B cell (primary cell): ENCODE data around the gene AQP10. TPM values are rescaled to one million over a fixed set of nuclear protein-coding genes. Genes with fewer than 3 reads are reported as not detected.

Source experiments
- ATAC-seq: fragments of 200-7000 bp; cut with Tn5 transposase; one replicate; pipeline ENCODE4 v1.10.0; 2021; ENCODE audit warnings: low read depth, mild to moderate bottlenecking, moderate number of reproducible peaks, moderate library complexity
- CTCF ChIA-PET: fragments of 350-600 bp; sonication (Branson Sonifier 250); formaldehyde crosslinking; loops from one replicate; lab custom pipeline; 2021; ENCODE audit warnings: antibody characterized with exemption, inconsistent platforms; lab: Charles Lee
- POLR2A ChIA-PET: fragments of 350-600 bp; sonication (Branson Sonifier 250); formaldehyde crosslinking; loops from one replicate; lab custom pipeline; 2021; ENCODE audit warnings: antibody characterized with exemption; lab: Charles Lee
- DNase-seq: peaks from one replicate; pipeline ENCODE4 v3.0.0; 2013
- H2AFZ ChIP-seq: 2 replicates; pipeline ENCODE4 v1.6.1; 2012; ENCODE audit warnings: mild to moderate bottlenecking, low read depth, low read length; ENCODE audit not compliant: insufficient read depth, poor library complexity, severe bottlenecking
- H3K27ac ChIP-seq, 2 donors: 1 replicate in 1 of 2; 2 replicates in 1 of 2; pipeline ENCODE4 v1.5.1; 2012 to 2013; ENCODE audit warnings: low read length in 2 of 2, mild to moderate bottlenecking in 2 of 2, moderate library complexity in 1 of 2
- H3K27me3 ChIP-seq, 4 experiments: fragments of 200-600 bp in 1 of 4; sonication (generic) in 1 of 4; replicated peaks in 1 of 4; 1 replicate in 2 of 4; 2 replicates in 2 of 4; pipeline versions ENCODE4 v1.6.1 to v1.7.0; 2013 to 2016; ENCODE audit warnings: low read length in 3 of 4, mild to moderate bottlenecking in 2 of 4, mixed read lengths in 1 of 4, moderate library complexity in 1 of 4; ENCODE audit not compliant: insufficient read depth in 4 of 4, control insufficient read depth in 3 of 4; ENCODE audit errors: control extremely low read depth in 1 of 4
- H3K36me3 ChIP-seq, 2 experiments: replicated peaks in 1 of 2; 1 replicate in 1 of 2; 2 replicates in 1 of 2; pipeline versions ENCODE4 v1.6.1 to v1.7.1; 2013; ENCODE audit warnings: low read length in 1 of 2; ENCODE audit not compliant: insufficient read depth in 2 of 2, control insufficient read depth in 1 of 2; ENCODE audit errors: control extremely low read depth in 1 of 2, extremely low read depth in 1 of 2
- H3K4me1 ChIP-seq, 2 donors: fragments of 200-600 bp in 1 of 2; sonication (generic) in 1 of 2; 1 replicate in 1 of 2; 2 replicates in 1 of 2; pipeline versions ENCODE4 v1.5.1 to v1.6.1; 2013 to 2017; ENCODE audit warnings: low read length in 2 of 2; ENCODE audit not compliant: control insufficient read depth in 2 of 2, insufficient read depth in 2 of 2
- H3K4me2 ChIP-seq: replicated peaks from 2 replicates; pipeline ENCODE3; 2012; ENCODE audit warnings: mild to moderate bottlenecking, low read depth, low read length; ENCODE audit not compliant: poor library complexity, severe bottlenecking
- H3K4me3 ChIP-seq, 5 experiments: fragments of 200-600 bp in 1 of 5; sonication (generic) in 1 of 5; 1 replicate in 3 of 5; 2 replicates in 2 of 5; pipeline versions ENCODE4 v1.5.1 to v1.7.0; 2011 to 2016; ENCODE audit warnings: low read length in 4 of 5, mild to moderate bottlenecking in 4 of 5, low read depth in 2 of 5, control low read depth in 1 of 5, moderate library complexity in 1 of 5; ENCODE audit not compliant: insufficient read depth in 1 of 5; ENCODE audit errors: control extremely low read depth in 1 of 5, extremely low read depth in 1 of 5
- H3K79me2 ChIP-seq: fragments of 200-600 bp; sonication (generic); one replicate; pipeline ENCODE4 v1.6.0; 2016; ENCODE audit warnings: low read length; ENCODE audit not compliant: control insufficient read depth, insufficient read depth
- H3K9ac ChIP-seq: fragments of 200-600 bp; sonication (generic); 2 replicates; pipeline ENCODE4 v1.6.1; 2017; ENCODE audit warnings: mild to moderate bottlenecking, low read length, moderate library complexity
- H3K9me3 ChIP-seq, 3 donors: one replicate each; pipeline versions ENCODE4 v1.6.1 to v1.7.1; 2013; ENCODE audit warnings: low read length in 2 of 3; ENCODE audit not compliant: control insufficient read depth in 2 of 3, insufficient read depth in 1 of 3; ENCODE audit errors: control extremely low read depth in 1 of 3
- H4K20me1 ChIP-seq: 2 replicates; pipeline ENCODE4 v1.6.0; 2012; ENCODE audit warnings: mild to moderate bottlenecking, low read length; ENCODE audit not compliant: insufficient read depth, control insufficient read depth, poor library complexity, severe bottlenecking
- H3K27ac Mint-ChIP-seq: one replicate; pipeline ENCODE4 v1.8.0; 2021; ENCODE audit warnings: mixed read lengths
- H3K27me3 Mint-ChIP-seq: one replicate; pipeline ENCODE4 v1.8.0; 2021; ENCODE audit warnings: mixed read lengths
- H3K4me1 Mint-ChIP-seq: one replicate; pipeline ENCODE4 v1.8.0; 2021; ENCODE audit warnings: mixed read lengths
- H3K4me3 Mint-ChIP-seq: one replicate; pipeline ENCODE4 v1.8.0; 2021; ENCODE audit warnings: mixed read lengths
- H3K9me3 Mint-ChIP-seq: one replicate; pipeline ENCODE4 v1.8.0; 2022; ENCODE audit warnings: mixed read lengths; ENCODE audit not compliant: insufficient read depth
- CTCF ChIP-seq: fragments of 200-600 bp; IDR thresholded peaks from one replicate; pipeline ENCODE4 v1.8.0; 2022; ENCODE audit warnings: antibody characterized with exemption, mild to moderate bottlenecking
- EZH2 ChIP-seq: IDR thresholded peaks from 2 replicates; pipeline ENCODE4 v1.6.1; 2012; ENCODE audit warnings: borderline replicate concordance, low read depth, mild to moderate bottlenecking, moderate library complexity, low read length; ENCODE audit not compliant: insufficient read depth, poor library complexity, severe bottlenecking
- WGBS: methylation state at CpG from one replicate; pipeline ENCODE4 v1.1.5; 2013; ENCODE audit warnings: missing lambda C conversion rate; ENCODE audit not compliant: insufficient coverage; 5-methylcytosine and 5-hydroxymethylcytosine counted together
- intact Hi-C: fragments of 100-400 bp; cut with micrococcal nuclease; formaldehyde crosslinking; loops from one replicate; pipeline ENCODE4 v1.10.0; 2022
- polyA plus RNA-seq: library from polyadenylated mRNA; depleted of rRNA; stranded (reverse); fragments of >200 nt; gene quantifications from 2 replicates; pipeline ENCODE4 v1.2.3, GENCODE V29; 2012
- total RNA-seq, 2 donors: library from RNA; stranded (reverse); fragments of 120-200 nt in 1 of 2; gene quantifications; 1 replicate in 1 of 2; 2 replicates in 1 of 2; pipeline versions ENCODE4 v1.2.3 to v1.2.4, GENCODE V29; 2013 to 2022

AQP10 gene
- total and polyA plus RNA-seq, 2 donors (not counting 1 experiment from before 2014, with no cell fraction given), result 0.06 TPM; not detected in 1

GRCh38 chr1:154329152-154329521 is 8.2 kb downstream of the AQP10 start:
- Histone ChIP-seq H3K9ac (peak overlapping the region; percentile 65), H3K4me2 (peak overlapping the region; percentile 92), H2AFZ (peak overlapping the region; percentile 50), H4K20me1 (peaks cover 14% of the 10 kb centered on the region), H3K36me3 (peaks cover 0 to 21% of the 10 kb centered on the region in 2 experiments), H3K4me1 (peaks cover 39 to 54% of the 10 kb centered on the region in 2 donors), H3K79me2 (no peaks in the 10 kb centered on the region), H3K27ac (no peak overlapping the region), H3K9me3 (no peaks in the 10 kb centered on the region), H3K27me3 (no peaks in the 10 kb centered on the region), H3K4me3 (peak overlapping the region in 4 of 5 experiments; percentile 29 to 87 (median 60))
- Mint-ChIP-seq H3K9me3 (no peaks in the 10 kb centered on the region), H3K27me3 (no peaks in the 10 kb centered on the region), H3K4me1 (peaks cover 54% of the 10 kb centered on the region), H3K27ac (peak overlapping the region; percentile 56), H3K4me3 (peak overlapping the region; percentile 77)
- CTCF ChIA-PET, result interaction anchor here (1.1 to 1.2 kb wide), 3 partner anchors 13 to 130 kb away, joined by 3 to 5 read pairs (median 3); no protein-coding TSS in a partner anchor
- intact Hi-C loops, result loop anchor here (2.0 to 10.0 kb wide), 6 partner anchors 76 to 1953 kb away; partner anchors contain the start of genes IL6R, PMVK, SMG5 and TMEM79
- TF ChIP-seq EZH2 (no peak), CTCF (no peak)
- 91% methylated on average over 4 of the region's 6 CpGs for WGBS
- DNase-seq (no peak), ATAC-seq (no peak)
- POLR2A ChIA-PET, result no interaction called here

- H3K27ac Mint-ChIP-seq, result peak overlapping the region; percentile 56
These were observed 8.7 kb downstream of the AQP10 start for GRCh38 chr1:154329551-154330131.

More at GRCh38 chr1:154329551-154330131, 8.7 kb downstream of the AQP10 start:
- Histone ChIP-seq H3K4me1 (peaks cover 39 to 51% of the 10 kb centered on the region in 2 donors), H3K9ac (no peak overlapping the region), H3K27ac (no peak overlapping the region), H3K4me3 (no peak overlapping the region), H3K9me3 (no peaks in the 10 kb centered on the region), H3K36me3 (peaks cover 0 to 25% of the 10 kb centered on the region in 2 experiments), H2AFZ (no peak overlapping the region), H3K27me3 (no peaks in the 10 kb centered on the region), H3K79me2 (no peaks in the 10 kb centered on the region), H4K20me1 (peaks cover 14% of the 10 kb centered on the region), H3K4me2 (peak overlapping the region; percentile 92)
- peaks cover 51% of the 10 kb centered on the region for H3K4me1 Mint-ChIP-seq
- WGBS, result 90% methylated on average over 2 of the region's 7 CpGs
- TF ChIP-seq CTCF (no peak), EZH2 (no peak)
- H3K4me3 Mint-ChIP-seq, result peak overlapping the region; percentile 77
- intact Hi-C loops, result loop anchor here (2.0 to 10.0 kb wide), 6 partner anchors 75 to 1953 kb away; partner anchors contain the start of genes IL6R, PMVK, SMG5 and TMEM79
- ATAC-seq (no peak), DNase-seq (no peak)
- H3K9me3 Mint-ChIP-seq, result no peaks in the 10 kb centered on the region
- ChIA-PET POLR2A (no interaction called here), CTCF (interaction anchor here (1.1 to 1.2 kb wide), 3 partner anchors 12 to 130 kb away, joined by 3 to 5 read pairs (median 3); no protein-coding TSS in a partner anchor)
- H3K27me3 Mint-ChIP-seq, result no peaks in the 10 kb centered on the region
